OCI-LY1 (cell line): ENCODE data around the gene ITIH4.

Experiments used
- H2AFZ ChIP-seq: fragments of 200-600 bp; sonication (generic), shearing (Covaris generic); 2 replicates; pipeline ENCODE4 v1.6.0; 2014; ENCODE audit warnings: antibody characterized with exemption, mild to moderate bottlenecking, low read length
- H3F3A ChIP-seq: fragments of 200-600 bp; sonication (generic), shearing (Covaris generic); 2 replicates; pipeline ENCODE4 v1.6.0; 2014; ENCODE audit warnings: mild to moderate bottlenecking, antibody characterized with exemption, low read length, moderate library complexity; ENCODE audit not compliant: insufficient read depth
- H3K27ac ChIP-seq: fragments of 200-600 bp; sonication (generic); 2 replicates; pipeline ENCODE4 v1.5.1; 2014; ENCODE audit warnings: low read length, mixed run types, mild to moderate bottlenecking, low read depth; ENCODE audit not compliant: poor library complexity, severe bottlenecking
- H3K27me3 ChIP-seq: fragments of 200-600 bp; sonication (generic); 2 replicates; pipeline ENCODE4 v1.6.0; 2014; ENCODE audit warnings: antibody characterized with exemption, mild to moderate bottlenecking, low read length, moderate library complexity; ENCODE audit not compliant: insufficient read depth
- H3K36me3 ChIP-seq: fragments of 200-600 bp; sonication (generic); 2 replicates; pipeline ENCODE4 v1.6.1; 2014; ENCODE audit warnings: mild to moderate bottlenecking, antibody characterized with exemption, low read length, moderate library complexity, mixed read lengths; ENCODE audit not compliant: insufficient read depth
- H3K4me1 ChIP-seq: fragments of 200-600 bp; sonication (generic); 2 replicates; pipeline ENCODE4 v1.5.1; 2014; ENCODE audit warnings: mild to moderate bottlenecking, low read length, moderate library complexity; ENCODE audit not compliant: insufficient read depth, severe bottlenecking
- H3K4me2 ChIP-seq: fragments of 200-600 bp; sonication (generic), shearing (Covaris generic); 2 replicates; pipeline ENCODE4 v1.6.1; 2014; ENCODE audit warnings: low read length
- H3K4me3 ChIP-seq: fragments of 200-600 bp; sonication (generic); 2 replicates; pipeline ENCODE4 v1.5.1; 2014; ENCODE audit warnings: low read length, low read depth, mild to moderate bottlenecking, mixed read lengths; ENCODE audit not compliant: poor library complexity, severe bottlenecking
- H3K79me2 ChIP-seq: fragments of 200-600 bp; shearing (Covaris generic); 2 replicates; pipeline ENCODE4 v1.6.1; 2016; ENCODE audit warnings: mixed run types, low read length, mixed read lengths; ENCODE audit not compliant: insufficient read depth
- H3K9ac ChIP-seq: fragments of 200-600 bp; sonication (generic), shearing (Covaris generic); 2 replicates; pipeline ENCODE4 v1.6.1; 2014; ENCODE audit warnings: mild to moderate bottlenecking, low read length, mixed read lengths
- H3K9me2 ChIP-seq: fragments of 200-600 bp; sonication (generic), shearing (Covaris generic); 2 replicates; pipeline ENCODE4 v1.6.1; 2014; ENCODE audit warnings: low read depth, mild to moderate bottlenecking, low read length, mixed read lengths
- H3K9me3 ChIP-seq: fragments of 200-600 bp; shearing (Covaris generic); 2 replicates; pipeline ENCODE4 v1.6.1; 2014; ENCODE audit warnings: low read length, mixed read lengths
- H4K20me1 ChIP-seq: fragments of 200-600 bp; sonication (generic), shearing (Covaris generic); 2 replicates; pipeline ENCODE4 v1.6.0; 2016; ENCODE audit warnings: mild to moderate bottlenecking, low read length; ENCODE audit not compliant: insufficient read depth
- CTCF ChIP-seq: fragments of 200-600 bp; sonication (generic), shearing (Covaris generic); IDR thresholded peaks from 2 replicates; pipeline ENCODE4 v1.5.1; 2017; ENCODE audit warnings: mild to moderate bottlenecking, antibody characterized with exemption, low read length, moderate library complexity, mixed read lengths
- EZH2 ChIP-seq: fragments of 200-600 bp; sonication (generic), shearing (Covaris generic); IDR thresholded peaks from 2 replicates; pipeline ENCODE4 v1.8.0; 2017; ENCODE audit warnings: borderline replicate concordance, mixed run types, mild to moderate bottlenecking, antibody characterized with exemption, low read length, moderate library complexity, mixed read lengths

ITIH4 gene

GRCh38 chr3:52817860-52818259 is 12.6 kb downstream of the ITIH4 start:
- no peak overlapping the region for H3K4me2 ChIP-seq
- H3K9ac ChIP-seq: no peak overlapping the region
- no peaks in the 10 kb centered on the region for H4K20me1 ChIP-seq
- TF ChIP-seq EZH2 (no peak), CTCF (no peak)
- no peak overlapping the region for H3K4me3 ChIP-seq
- no peaks in the 10 kb centered on the region for H3F3A ChIP-seq
- no peaks in the 10 kb centered on the region for H3K36me3 ChIP-seq
- H2AFZ ChIP-seq: no peak overlapping the region
- H3K9me3 ChIP-seq: no peaks in the 10 kb centered on the region
- no peak overlapping the region for H3K27ac ChIP-seq
- H3K27me3 ChIP-seq: no peaks in the 10 kb centered on the region
- no peaks in the 10 kb centered on the region for H3K4me1 ChIP-seq
- no peaks in the 10 kb centered on the region for H3K9me2 ChIP-seq
- H3K79me2 ChIP-seq: no peaks in the 10 kb centered on the region

GRCh38 chr3:52817221-52817620 is 13.3 kb downstream of the ITIH4 start:
- Histone ChIP-seq H3K9me3 (no peaks in the 10 kb centered on the region), H3K4me2 (no peak overlapping the region), H3K27ac (no peak overlapping the region), H3K79me2 (no peaks in the 10 kb centered on the region), H2AFZ (no peak overlapping the region), H3K4me3 (no peak overlapping the region), H3K9ac (no peak overlapping the region), H4K20me1 (no peaks in the 10 kb centered on the region), H3K27me3 (no peaks in the 10 kb centered on the region), H3F3A (no peaks in the 10 kb centered on the region), H3K4me1 (no peaks in the 10 kb centered on the region), H3K36me3 (no peaks in the 10 kb centered on the region), H3K9me2 (no peaks in the 10 kb centered on the region)
- TF ChIP-seq EZH2 (no peak), CTCF (no peak)

- Histone ChIP-seq H3K4me2 (no peak overlapping the region), H3K27ac (no peak overlapping the region), H2AFZ (no peak overlapping the region), H3K9ac (no peak overlapping the region), H3K27me3 (no peaks in the 10 kb centered on the region), H3K9me2 (no peaks in the 10 kb centered on the region), H3K4me3 (no peak overlapping the region), H3K79me2 (no peaks in the 10 kb centered on the region), H3K36me3 (no peaks in the 10 kb centered on the region), H4K20me1 (no peaks in the 10 kb centered on the region), H3F3A (no peaks in the 10 kb centered on the region), H3K9me3 (no peaks in the 10 kb centered on the region), H3K4me1 (no peaks in the 10 kb centered on the region)
- TF ChIP-seq EZH2: no peak
- no peak for TF ChIP-seq CTCF
These were observed 13.8 kb downstream of the ITIH4 start for GRCh38 chr3:52816654-52817053.
